GM18508 (cell line): ENCODE data around the gene PRTG.
"Not testable (repeated sequence)": the region's sequence is repeated elsewhere in the genome, so short reads cannot be mapped to it uniquely, and the experiment has no call there.

Source experiments
- ATAC-seq: cut with Tn5 transposase; IDR thresholded peaks from one replicate; pipeline ENCODE4 v1.9.1; 2021; ENCODE audit warnings: moderate number of reproducible peaks; ENCODE audit not compliant: insufficient read depth, unreplicated experiment

The PRTG gene

GRCh38 chr15:55743729-55744655 lies 1.0 kb upstream of the PRTG start:
- ATAC-seq = no peak

DNA sequence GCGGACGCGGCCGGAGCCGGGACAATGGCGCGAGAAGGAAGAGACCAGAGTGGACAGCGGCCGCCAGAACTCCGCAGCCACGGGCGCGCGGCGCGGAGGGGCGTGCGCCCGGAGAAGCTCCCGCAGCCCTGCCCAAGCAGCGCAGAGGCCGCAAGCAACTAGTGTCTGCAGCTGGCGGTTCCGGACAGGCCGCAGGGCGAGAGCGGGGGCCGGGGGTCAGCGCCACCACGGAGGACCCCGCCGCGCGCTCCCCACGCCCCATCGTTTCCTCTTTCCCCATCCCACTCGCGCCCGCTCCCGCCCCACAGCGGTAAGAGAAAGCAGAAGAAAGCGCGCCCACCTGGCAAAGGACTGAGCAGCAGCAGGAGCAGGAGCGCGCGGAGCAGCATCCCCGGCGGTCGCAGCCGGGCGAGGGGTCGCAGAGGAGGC lies 440 bp downstream of the PRTG start:
- no peak for ATAC-seq

DNA sequence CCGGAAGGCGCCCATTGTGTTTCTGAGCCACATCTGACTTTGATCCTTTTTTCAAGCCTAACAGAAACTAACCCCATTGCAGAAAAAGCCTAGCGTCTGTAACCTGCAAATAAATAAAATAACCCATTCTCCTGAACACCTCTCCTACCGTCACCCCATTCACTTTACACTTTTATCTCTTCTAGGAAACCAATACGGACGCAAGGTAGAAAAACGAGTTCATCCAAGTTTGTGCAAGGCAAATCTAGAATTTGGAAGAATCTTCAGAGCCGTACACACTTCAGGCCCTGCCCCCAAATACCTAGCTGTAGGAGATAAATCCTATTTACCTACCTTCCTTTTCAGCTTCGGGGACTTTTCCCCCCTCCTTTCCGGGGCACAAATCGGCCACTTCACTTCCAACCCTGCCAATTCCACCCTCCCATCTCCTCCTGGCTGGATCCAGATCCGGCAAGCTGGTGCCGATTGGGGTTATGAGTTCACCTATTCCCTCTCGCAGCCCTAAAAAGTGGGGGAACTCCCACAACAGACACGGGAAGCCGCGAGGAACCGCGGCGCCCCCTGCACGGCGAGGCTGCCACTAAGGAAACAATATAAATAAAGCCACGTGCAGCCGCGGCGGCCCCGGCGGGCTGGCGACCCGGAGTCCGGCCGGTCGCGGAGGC lies 987 bp downstream of the PRTG start:
- no peak for ATAC-seq

- ATAC-seq = no peak
Observed at GRCh38 chr15:55740981-55741832, 1.7 kb downstream of the PRTG start.

GRCh38 chr15:55740359-55740878 lies 2.5 kb downstream of the PRTG start:
- no peak for ATAC-seq

DNA sequence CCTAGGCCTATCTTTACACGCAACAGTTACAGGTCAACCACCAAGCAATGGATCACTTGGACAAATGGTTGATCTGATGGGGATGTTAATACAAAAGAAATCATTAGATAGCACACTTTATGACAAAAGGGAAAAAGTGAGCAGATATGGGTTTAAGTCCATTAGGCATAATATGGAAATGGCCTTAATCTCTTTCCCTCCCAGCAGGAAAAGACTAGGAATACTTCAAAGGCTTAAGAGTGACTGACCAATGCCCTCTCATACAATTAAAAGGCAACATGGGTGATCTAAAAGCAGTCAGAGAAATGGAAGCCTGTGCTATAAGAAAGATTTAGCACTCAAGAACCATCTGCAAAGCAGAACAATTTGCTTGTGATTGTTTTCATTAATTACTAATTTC lies 3.3 kb downstream of the PRTG start:
- ATAC-seq = no peak

DNA sequence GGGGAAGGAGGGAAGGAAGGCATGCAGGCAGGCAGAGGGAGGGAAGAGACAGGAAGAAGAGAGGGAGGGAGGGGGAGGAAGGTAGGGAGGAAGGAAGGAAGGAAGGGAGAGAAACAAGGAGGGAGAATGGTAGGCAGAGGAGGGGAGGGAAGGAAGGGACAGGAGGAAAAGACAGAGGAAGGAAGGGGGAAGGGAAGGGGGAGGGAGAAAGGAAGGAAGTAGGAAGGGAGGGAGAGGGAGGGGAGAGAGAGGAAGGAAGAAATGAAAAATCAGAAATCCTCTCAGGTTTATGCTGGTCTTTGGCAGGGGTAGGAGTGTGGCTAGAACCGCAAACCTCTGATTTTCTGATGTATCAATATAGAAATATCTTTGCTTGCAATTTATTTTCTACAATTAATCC lies 4.2 kb downstream of the PRTG start:
- no peak for ATAC-seq

DNA sequence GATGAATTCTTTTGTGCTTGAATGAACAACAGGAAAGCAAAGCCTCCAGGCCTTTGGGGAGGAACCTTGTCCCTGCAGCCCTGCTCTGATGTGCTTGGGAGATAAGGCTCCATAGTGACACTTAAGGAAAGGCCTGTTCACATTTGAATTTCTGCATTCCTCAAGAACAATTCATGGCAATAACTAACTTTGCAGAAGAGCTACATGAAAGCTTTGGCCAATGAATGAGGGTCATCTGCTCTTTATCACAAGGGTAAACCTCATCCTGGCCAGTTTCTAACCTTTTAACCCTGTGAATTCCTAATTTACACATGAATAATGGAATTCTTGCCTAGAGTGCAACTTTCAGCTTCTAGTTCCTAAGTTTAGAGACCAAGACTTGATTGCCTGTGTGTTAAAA lies 5.6 kb downstream of the PRTG start:
- ATAC-seq = no peak

DNA sequence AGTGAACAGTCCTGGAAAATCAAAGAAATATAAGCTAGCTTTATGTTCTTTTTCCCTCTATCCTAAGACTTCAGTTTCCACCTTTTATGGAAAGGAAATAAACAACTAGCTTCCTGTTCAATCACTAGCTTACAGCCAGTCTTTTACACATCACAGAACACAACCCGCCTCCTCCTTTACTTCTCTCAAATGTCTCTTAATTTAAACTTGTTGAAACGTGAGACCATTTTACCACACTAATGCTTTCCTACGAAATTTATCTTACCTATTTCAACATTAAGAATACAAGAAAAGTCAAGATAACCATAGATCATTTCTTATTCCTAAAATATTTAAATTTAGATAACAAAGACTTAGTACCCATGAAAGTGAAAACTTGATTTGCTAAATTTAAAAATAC lies 6.2 kb downstream of the PRTG start:
- no peak for ATAC-seq

DNA sequence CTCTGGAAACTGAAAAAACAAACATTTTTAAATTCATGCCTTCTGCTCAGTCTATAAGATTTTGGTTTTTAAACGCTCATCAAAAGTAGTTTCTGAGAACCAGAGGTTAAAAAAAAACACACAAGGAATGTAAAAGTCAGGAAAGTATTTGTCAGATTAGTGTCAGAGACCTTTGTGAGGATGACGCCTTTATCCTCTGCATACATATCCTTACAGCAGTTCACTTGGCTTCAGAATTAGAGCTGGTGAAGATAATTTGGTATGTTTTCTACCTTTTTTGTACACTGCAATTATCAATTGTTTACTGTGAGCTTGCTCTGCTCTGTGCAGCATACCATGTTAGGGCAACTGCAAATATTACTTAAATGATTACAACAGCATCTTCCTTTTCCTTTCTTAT lies 8.3 kb downstream of the PRTG start:
- ATAC-seq = no peak

- not testable (repeated sequence) for ATAC-seq
Observed at GRCh38 chr15:55733461-55733860, 9.5 kb downstream of the PRTG start.

GRCh38 chr15:55721554-55722185 lies 21.3 kb downstream of the PRTG start:
- ATAC-seq = no peak

- ATAC-seq = no peak
Observed at GRCh38 chr15:55715355-55716076, 27.4 kb downstream of the PRTG start.

- no peak for ATAC-seq
Observed at GRCh38 chr15:55714064-55714463, 28.9 kb downstream of the PRTG start.

- no peak for ATAC-seq
Observed at GRCh38 chr15:55712363-55712762, 30.6 kb downstream of the PRTG start.

DNA sequence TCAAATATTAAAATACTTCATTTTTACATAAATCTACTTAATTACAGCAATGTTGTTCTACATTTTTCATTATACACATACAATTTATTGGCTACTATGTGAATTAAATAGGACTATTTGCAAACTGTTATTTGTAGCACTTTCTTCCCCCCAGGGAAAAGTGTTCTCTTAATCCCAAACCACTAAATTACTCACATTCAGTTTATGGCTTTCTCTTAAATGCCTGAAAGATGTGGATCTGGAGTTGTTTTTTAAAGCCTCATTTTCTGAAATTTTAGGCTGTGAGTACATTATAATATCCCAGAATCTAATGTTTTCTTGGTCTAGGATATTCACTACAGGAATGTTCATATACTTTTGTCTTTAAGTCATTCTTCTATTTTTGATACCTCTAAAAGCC lies 32.7 kb downstream of the PRTG start:
- ATAC-seq = no peak

DNA sequence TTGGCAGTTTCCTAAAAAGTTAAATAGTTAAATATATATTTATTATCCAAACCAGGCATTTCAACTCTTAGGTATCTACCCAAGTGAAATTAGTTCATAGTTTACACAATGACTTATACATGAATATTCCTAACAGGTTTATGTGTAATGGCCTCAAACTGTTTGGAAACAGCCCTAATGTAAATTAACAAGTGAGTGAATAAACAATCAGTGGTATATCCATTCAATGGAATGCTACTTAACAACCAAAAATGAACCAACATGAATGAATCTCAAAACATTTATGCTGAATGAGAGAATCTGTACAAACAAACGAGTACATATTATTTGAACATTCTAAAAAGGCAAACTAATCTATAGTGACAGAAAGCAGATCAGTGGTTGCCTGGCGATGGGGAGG lies 33.5 kb downstream of the PRTG start:
- no peak for ATAC-seq

- no peak for ATAC-seq
Observed at GRCh38 chr15:55708720-55709119, 34.2 kb downstream of the PRTG start.

DNA sequence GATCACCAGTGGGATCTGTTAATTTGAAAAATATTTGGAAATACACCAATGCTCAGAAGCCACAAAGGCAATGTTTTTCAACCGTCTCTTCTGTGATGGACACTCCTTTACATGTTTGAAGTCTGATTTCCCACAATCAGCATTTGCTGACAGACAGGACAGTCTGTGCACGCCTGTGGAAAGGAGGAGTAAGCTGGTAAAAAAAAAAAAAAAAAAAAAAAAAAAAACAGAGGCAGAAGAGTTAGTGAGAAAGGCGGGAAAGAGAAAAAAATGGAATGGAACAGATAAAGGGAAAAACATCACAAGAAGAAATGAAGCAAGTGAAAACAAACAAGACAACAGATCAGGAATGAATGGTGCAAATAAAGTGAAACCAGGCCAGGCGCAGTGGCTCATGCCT lies 35.0 kb downstream of the PRTG start:
- no peak for ATAC-seq
